Coronary artery (tissue), 2 donors: Measurements from ENCODE around the gene ERMP1.

Experiments
- DNase-seq: peaks from one replicate; pipeline ENCODE4 v3.0.0-alpha.2; 2017; ENCODE audit warnings: low spot score
- H3K27ac ChIP-seq, 2 donors: fragments of 200-600 bp; sonication (generic); one replicate each; pipeline ENCODE4 v1.5.1; 2016 to 2019
- H3K4me3 ChIP-seq: fragments of 200-600 bp; sonication (generic); 2 replicates; pipeline ENCODE4 v1.5.1; 2016; ENCODE audit warnings: mild to moderate bottlenecking, moderate library complexity
- CTCF ChIP-seq: fragments of 200-600 bp; sonication (generic); IDR thresholded peaks from one replicate; pipeline ENCODE4 v1.5.1; 2019; ENCODE audit warnings: antibody characterized with exemption

Gene ERMP1

DNA sequence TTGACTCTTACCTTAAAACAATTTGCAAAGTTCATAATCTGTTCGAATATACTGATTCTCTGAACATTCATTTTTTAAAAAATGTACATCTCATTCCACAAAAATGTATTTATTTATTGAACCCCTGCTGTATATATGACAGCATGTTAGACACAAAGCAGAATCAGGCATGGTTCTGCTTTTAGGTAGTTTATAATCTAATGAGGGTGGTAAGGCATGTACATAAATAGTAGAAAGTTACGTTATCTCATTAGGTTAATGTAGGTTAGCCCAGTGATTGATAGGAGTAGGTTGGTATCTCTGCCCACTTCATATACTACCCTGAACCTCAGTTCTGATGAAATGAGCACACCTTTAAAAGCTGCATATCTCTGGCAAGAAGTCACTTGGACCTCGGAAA, 89.8 kb downstream of the ERMP1 start:
- no peak for DNase-seq
- Histone ChIP-seq H3K27ac (no peak overlapping the region), H3K4me3 (no peak overlapping the region)
- TF ChIP-seq CTCF, result no peak

DNA sequence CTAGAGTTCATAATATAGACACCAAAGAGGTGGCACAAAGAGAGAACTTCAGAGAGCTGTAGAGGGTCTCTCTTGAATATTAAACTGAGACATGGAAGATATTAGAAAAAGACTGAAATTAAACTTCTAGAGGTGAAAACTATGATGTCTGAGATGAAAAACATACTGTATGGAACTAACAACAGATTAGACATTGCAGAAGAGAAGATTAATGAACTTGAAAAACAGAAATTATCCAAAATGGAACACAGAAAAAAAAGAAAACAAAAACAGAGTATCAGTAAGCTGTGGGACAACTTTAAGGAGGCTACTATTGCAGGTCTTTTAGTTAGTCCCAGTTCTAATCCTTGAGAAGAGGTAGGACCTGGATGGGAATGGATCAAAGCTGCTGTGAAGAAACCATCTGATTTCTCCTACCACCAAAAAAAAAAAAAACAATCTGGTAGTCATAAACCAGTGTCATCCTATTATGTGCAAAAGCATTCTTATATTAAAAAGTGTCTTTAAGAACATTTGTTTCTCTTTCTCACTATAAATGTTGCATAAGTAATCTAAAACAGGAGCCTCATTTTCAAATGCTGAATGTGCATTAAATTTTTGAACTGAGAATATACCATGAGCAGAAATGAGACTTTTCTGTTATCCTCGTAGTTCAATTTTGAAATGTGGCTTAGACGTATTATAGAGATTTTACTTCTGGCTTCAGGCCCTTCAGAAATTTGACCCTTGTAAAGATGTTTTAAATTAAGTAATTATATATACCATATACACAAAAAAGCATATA, 96.2 kb downstream of the ERMP1 start:
- Histone ChIP-seq H3K27ac (no peak overlapping the region), H3K4me3 (no peak overlapping the region)
- TF ChIP-seq CTCF, result no peak
- no peak for DNase-seq

- Histone ChIP-seq H3K27ac (no peak overlapping the region), H3K4me3 (no peak overlapping the region)
- DNase-seq, result no peak
- no peak for TF ChIP-seq CTCF
Measured at GRCh38 chr9:5735072-5735471, 97.8 kb downstream of the ERMP1 start.
